Measurements from ENCODE around the gene PHC3. TPM values are rescaled to one million over a fixed set of nuclear protein-coding genes. Genes with fewer than 3 reads are reported as not detected.

PHC3 gene
- total and polyA plus RNA-seq, 3 donors from 2014 or later, result 24.8 to 96.1 (median 93.5) TPM

GRCh38 chr3:170108955-170109354 is 72.6 kb downstream of the PHC3 start:
- DNase-seq, result no peak
- H3K36me3 ChIP-seq (ENCODE audit: low read depth, missing control alignments), result no peaks in the 10 kb centered on the region
- 88 to 90% methylated on average over 3 of the region's 3 CpGs for WGBS, 2 donors

GRCh38 chr3:170107941-170108340 is 73.6 kb downstream of the PHC3 start:
- no peaks in the 10 kb centered on the region for H3K9me3 ChIP-seq
- DNase-seq, result no peak
- no peaks in the 10 kb centered on the region for H3K36me3 ChIP-seq (ENCODE audit: low read depth, missing control alignments)
- H3K27me3 ChIP-seq, result no peaks in the 10 kb centered on the region
- no peaks in the 10 kb centered on the region for H3K4me1 ChIP-seq
- intact Hi-C loops (cut with DNase I; ENCODE audit: low total_unique reads), result no loop called here
- 97 to 100% methylated on average over 1 of the region's 1 CpG for WGBS, 2 donors
- H3K27ac ChIP-seq, result no peak overlapping the region
- no peak overlapping the region for H3K4me3 ChIP-seq
- TF ChIP-seq POLR2A (IDR thresholded peaks at IDR 0.05) (no peak), CTCF (IDR thresholded peaks at IDR 0.05) (no peak)

More at GRCh38 chr3:170108955-170109354, 72.6 kb downstream of the PHC3 start:
- Histone ChIP-seq H3K27ac (no peak overlapping the region), H3K4me3 (no peak overlapping the region), H3K4me1 (no peaks in the 10 kb centered on the region), H3K9me3 (no peaks in the 10 kb centered on the region), H3K27me3 (no peaks in the 10 kb centered on the region)
- TF ChIP-seq POLR2A (IDR thresholded peaks at IDR 0.05) (no peak), CTCF (IDR thresholded peaks at IDR 0.05) (no peak)
- intact Hi-C loops (cut with DNase I; ENCODE audit: low total_unique reads), result no loop called here

GRCh38 chr3:170102431-170102830 is 79.1 kb downstream of the PHC3 start:
- 94 to 95% methylated on average over 8 of the region's 8 CpGs for WGBS, 2 donors
- Histone ChIP-seq H3K27ac (no peak overlapping the region), H3K27me3 (no peaks in the 10 kb centered on the region), H3K4me1 (no peaks in the 10 kb centered on the region), H3K4me3 (no peak overlapping the region), H3K9me3 (no peaks in the 10 kb centered on the region), H3K36me3 (ENCODE audit: low read depth, missing control alignments) (no peaks in the 10 kb centered on the region)
- no peak for DNase-seq
- intact Hi-C loops (cut with DNase I; ENCODE audit: low total_unique reads), result no loop called here
- TF ChIP-seq POLR2A (IDR thresholded peaks at IDR 0.05), result no peak
- TF ChIP-seq CTCF (IDR thresholded peaks at IDR 0.05), result no peak

GRCh38 chr3:170100944-170101343 is 80.6 kb downstream of the PHC3 start:
- Histone ChIP-seq H3K4me1 (no peaks in the 10 kb centered on the region), H3K9me3 (no peaks in the 10 kb centered on the region), H3K27me3 (no peaks in the 10 kb centered on the region), H3K27ac (no peak overlapping the region), H3K4me3 (no peak overlapping the region), H3K36me3 (ENCODE audit: low read depth, missing control alignments) (no peaks in the 10 kb centered on the region)
- TF ChIP-seq POLR2A (IDR thresholded peaks at IDR 0.05) (no peak), CTCF (IDR thresholded peaks at IDR 0.05) (no peak)
- 93 to 94% methylated on average over 1 of the region's 1 CpG for WGBS, 2 donors
- DNase-seq, result no peak
- intact Hi-C loops (cut with DNase I; ENCODE audit: low total_unique reads), result no loop called here

- Histone ChIP-seq H3K36me3 (ENCODE audit: low read depth, missing control alignments) (no peaks in the 10 kb centered on the region), H3K27ac (no peak overlapping the region), H3K27me3 (no peaks in the 10 kb centered on the region), H3K4me1 (no peaks in the 10 kb centered on the region), H3K4me3 (no peak overlapping the region), H3K9me3 (no peaks in the 10 kb centered on the region)
- intact Hi-C loops (cut with DNase I; ENCODE audit: low total_unique reads), result no loop called here
- TF ChIP-seq CTCF (IDR thresholded peaks at IDR 0.05) (no peak), POLR2A (IDR thresholded peaks at IDR 0.05) (no peak)
- DNase-seq, result no peak
- WGBS, 2 donors, result 70 to 79% methylated on average over 1 of the region's 1 CpG
Observed at GRCh38 chr3:170098753-170099152, 82.8 kb downstream of the PHC3 start.
